Loucy (cell line): ENCODE results near the gene ATP11B.

Experiments used
- H2AFZ ChIP-seq: fragments of 200-600 bp; sonication (generic); 2 replicates; pipeline ENCODE4 v1.6.0; 2016; ENCODE audit warnings: antibody characterized with exemption, mild to moderate bottlenecking, low read length, moderate library complexity
- H3F3A ChIP-seq: fragments of 200-600 bp; 2 replicates; pipeline ENCODE4 v1.6.0; 2016; ENCODE audit warnings: antibody characterized with exemption, low read depth, mild to moderate bottlenecking
- H3K27me3 ChIP-seq: fragments of 200-600 bp; sonication (generic); 2 replicates; pipeline ENCODE4 v1.6.1; 2014; ENCODE audit warnings: low read length, mild to moderate bottlenecking; ENCODE audit not compliant: insufficient read depth, poor library complexity, severe bottlenecking
- H3K36me3 ChIP-seq: fragments of 200-600 bp; sonication (generic); 2 replicates; pipeline ENCODE4 v1.6.1; 2016; ENCODE audit warnings: low read length; ENCODE audit not compliant: insufficient read depth
- H3K4me1 ChIP-seq: fragments of 200-600 bp; sonication (generic); 2 replicates; pipeline ENCODE4 v1.5.1; 2014; ENCODE audit warnings: low read length, mild to moderate bottlenecking; ENCODE audit not compliant: insufficient read depth, poor library complexity, severe bottlenecking
- H3K4me2 ChIP-seq: fragments of 200-600 bp; sonication (generic); 2 replicates; pipeline ENCODE4 v1.6.0; 2014; ENCODE audit warnings: antibody characterized with exemption, low read length, low read depth, mild to moderate bottlenecking; ENCODE audit not compliant: poor library complexity, severe bottlenecking
- H3K4me3 ChIP-seq: fragments of 200-600 bp; sonication (generic); 2 replicates; pipeline ENCODE4 v1.5.1; 2014; ENCODE audit warnings: low read length, mild to moderate bottlenecking, mixed read lengths; ENCODE audit not compliant: poor library complexity, severe bottlenecking
- H3K79me2 ChIP-seq: fragments of 200-600 bp; sonication (generic); 2 replicates; pipeline ENCODE4 v1.6.1; 2014; ENCODE audit warnings: low read length; ENCODE audit not compliant: insufficient read depth
- H3K9ac ChIP-seq: fragments of 200-600 bp; sonication (generic); 2 replicates; pipeline ENCODE4 v1.6.0; 2014; ENCODE audit warnings: mild to moderate bottlenecking, low read depth, low read length, moderate library complexity; ENCODE audit not compliant: poor library complexity, severe bottlenecking
- H3K9me2 ChIP-seq: fragments of 200-600 bp; sonication (generic); replicated peaks from 2 replicates; pipeline ENCODE4 v1.6.1; 2016; ENCODE audit warnings: low read depth, low read length, mixed read lengths
- H3K9me3 ChIP-seq: fragments of 200-600 bp; sonication (generic); 2 replicates; pipeline ENCODE4 v1.6.1; 2014; ENCODE audit warnings: mild to moderate bottlenecking, antibody characterized with exemption, low read length, low read depth; ENCODE audit not compliant: insufficient read depth
- H4K20me1 ChIP-seq: fragments of 200-600 bp; sonication (generic); 2 replicates; pipeline ENCODE4 v1.6.0; 2014; ENCODE audit warnings: antibody characterized with exemption, low read length, mild to moderate bottlenecking; ENCODE audit not compliant: insufficient read depth, poor library complexity, severe bottlenecking
- CTCF ChIP-seq: fragments of 200-600 bp; sonication (generic); conservative IDR thresholded peaks from 2 replicates; pipeline ENCODE4 v1.5.1; 2014; ENCODE audit warnings: mild to moderate bottlenecking, antibody characterized with exemption, low read length
- EZH2phosphoT487 ChIP-seq: fragments of 200-600 bp; IDR thresholded peaks from 2 replicates; pipeline ENCODE4 v1.6.1; 2018; ENCODE audit warnings: antibody characterized with exemption, mild to moderate bottlenecking, moderate library complexity, borderline replicate concordance

The ATP11B gene

GRCh38 chr3:182800508-182800907, 7.2 kb downstream of the ATP11B start:
- Histone ChIP-seq H3K79me2 (no peaks in the 10 kb centered on the region), H2AFZ (no peak overlapping the region), H3K36me3 (no peaks in the 10 kb centered on the region), H3K4me1 (peaks cover 4% of the 10 kb centered on the region), H3K27me3 (peaks cover 96% of the 10 kb centered on the region), H3K9ac (no peak overlapping the region), H3K9me3 (no peaks in the 10 kb centered on the region), H3F3A (0 out of 2 replicates have a peak, but pooled peaks cover 2% of the 10 kb centered on the region), H4K20me1 (no peaks in the 10 kb centered on the region), H3K4me2 (no peak overlapping the region), H3K4me3 (no peak overlapping the region), H3K9me2 (no peaks in the 10 kb centered on the region)
- no peak for TF ChIP-seq CTCF
- no peak for TF ChIP-seq EZH2phosphoT487

DNA sequence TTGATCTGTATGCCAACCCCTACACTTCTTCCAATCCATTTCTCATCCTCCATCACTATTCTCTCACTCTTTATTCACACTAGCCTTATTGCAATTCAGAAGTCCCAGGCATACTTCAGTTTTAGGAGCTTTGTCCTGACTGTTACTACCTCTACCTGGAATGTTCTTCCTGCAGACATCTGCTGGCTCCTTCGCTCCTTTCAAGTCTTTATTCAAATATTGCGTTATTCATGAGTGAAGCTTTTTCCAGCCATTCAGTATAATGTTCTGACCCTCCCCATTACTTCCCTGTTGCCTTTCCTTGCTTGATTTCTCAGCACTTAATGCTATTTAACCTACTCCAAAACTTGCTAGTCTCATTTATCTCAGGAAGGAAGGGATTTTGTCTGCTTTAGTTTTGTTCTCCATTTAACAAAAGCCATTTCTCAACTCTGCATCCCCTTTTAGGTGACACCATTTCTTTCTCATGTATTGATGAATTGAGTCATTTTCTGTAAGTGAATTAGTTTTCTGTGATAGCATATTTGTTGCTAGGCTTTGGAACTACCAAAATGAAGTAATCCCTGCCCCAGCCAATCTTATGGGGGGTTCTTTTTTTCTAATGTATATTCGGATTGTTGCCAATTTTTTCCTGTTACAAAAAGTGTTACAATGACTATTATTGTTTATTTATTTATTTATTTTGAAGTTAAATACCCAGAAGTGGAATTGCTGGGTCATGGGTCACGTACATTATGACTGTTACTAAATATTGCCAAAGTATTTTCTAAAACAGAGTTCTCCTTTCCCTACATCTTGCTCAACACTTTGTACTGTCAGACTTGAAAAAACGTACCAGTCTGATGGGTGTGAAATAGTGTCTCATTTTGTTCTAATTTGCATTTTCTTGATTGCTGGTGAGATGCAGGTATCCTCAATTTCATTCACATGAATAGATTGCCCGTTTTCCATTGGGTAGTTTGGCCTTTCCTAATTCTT, 9.4 kb downstream of the ATP11B start:
- peaks cover 100% of the 10 kb centered on the region for H3K27me3 ChIP-seq
- no peak overlapping the region for H3K4me3 ChIP-seq
- no peaks in the 10 kb centered on the region for H3K4me1 ChIP-seq
- no peaks in the 10 kb centered on the region for H3K9me2 ChIP-seq
- no peaks in the 10 kb centered on the region for H3K79me2 ChIP-seq
- TF ChIP-seq CTCF, result no peak
- no peak for TF ChIP-seq EZH2phosphoT487
- no peaks in the 10 kb centered on the region for H3K9me3 ChIP-seq
- no peak overlapping the region for H2AFZ ChIP-seq
- H3K36me3 ChIP-seq, result no peaks in the 10 kb centered on the region
- no peaks in the 10 kb centered on the region for H4K20me1 ChIP-seq
- H3K4me2 ChIP-seq, result no peak overlapping the region
- H3K9ac ChIP-seq, result no peak overlapping the region
- no peaks in the 10 kb centered on the region for H3F3A ChIP-seq

DNA sequence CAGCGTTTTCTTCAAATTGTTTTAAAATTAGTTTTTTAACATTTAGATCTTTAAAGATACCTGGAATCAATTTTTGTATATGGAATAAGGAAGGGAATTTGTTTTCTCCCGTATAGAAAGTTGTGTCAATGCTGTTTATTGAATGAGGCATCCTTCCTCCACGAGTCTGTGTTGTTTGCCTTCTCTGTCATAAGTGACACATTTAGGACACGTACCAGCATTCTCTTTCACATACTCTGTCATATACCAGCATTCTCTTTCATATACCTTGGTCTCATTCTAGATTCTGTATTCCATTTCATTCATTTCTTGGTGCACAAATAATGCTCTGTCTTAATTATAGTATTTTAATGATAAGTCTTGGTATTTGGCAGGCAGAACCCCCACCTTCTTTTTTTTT, 10.3 kb downstream of the ATP11B start:
- no peak overlapping the region for H3K4me3 ChIP-seq
- no peak overlapping the region for H3K4me2 ChIP-seq
- H3K79me2 ChIP-seq, result no peaks in the 10 kb centered on the region
- H4K20me1 ChIP-seq, result no peaks in the 10 kb centered on the region
- H3K36me3 ChIP-seq, result no peaks in the 10 kb centered on the region
- H3F3A ChIP-seq, result no peaks in the 10 kb centered on the region
- H3K9me2 ChIP-seq, result no peaks in the 10 kb centered on the region
- no peaks in the 10 kb centered on the region for H3K9me3 ChIP-seq
- no peak overlapping the region for H2AFZ ChIP-seq
- no peaks in the 10 kb centered on the region for H3K4me1 ChIP-seq
- peaks cover 100% of the 10 kb centered on the region for H3K27me3 ChIP-seq
- no peak overlapping the region for H3K9ac ChIP-seq
- TF ChIP-seq CTCF (no peak), EZH2phosphoT487 (no peak)
